HG03575 (cell line): ENCODE measurements around the gene MRPL10.

ENCODE experiments used
- ATAC-seq: cut with Tn5 transposase; IDR thresholded peaks from one replicate; pipeline ENCODE4 v1.9.1; 2021; ENCODE audit not compliant: unreplicated experiment, insufficient number of reproducible peaks, low FRiP score; ENCODE audit errors: extremely low read depth

MRPL10 gene

DNA sequence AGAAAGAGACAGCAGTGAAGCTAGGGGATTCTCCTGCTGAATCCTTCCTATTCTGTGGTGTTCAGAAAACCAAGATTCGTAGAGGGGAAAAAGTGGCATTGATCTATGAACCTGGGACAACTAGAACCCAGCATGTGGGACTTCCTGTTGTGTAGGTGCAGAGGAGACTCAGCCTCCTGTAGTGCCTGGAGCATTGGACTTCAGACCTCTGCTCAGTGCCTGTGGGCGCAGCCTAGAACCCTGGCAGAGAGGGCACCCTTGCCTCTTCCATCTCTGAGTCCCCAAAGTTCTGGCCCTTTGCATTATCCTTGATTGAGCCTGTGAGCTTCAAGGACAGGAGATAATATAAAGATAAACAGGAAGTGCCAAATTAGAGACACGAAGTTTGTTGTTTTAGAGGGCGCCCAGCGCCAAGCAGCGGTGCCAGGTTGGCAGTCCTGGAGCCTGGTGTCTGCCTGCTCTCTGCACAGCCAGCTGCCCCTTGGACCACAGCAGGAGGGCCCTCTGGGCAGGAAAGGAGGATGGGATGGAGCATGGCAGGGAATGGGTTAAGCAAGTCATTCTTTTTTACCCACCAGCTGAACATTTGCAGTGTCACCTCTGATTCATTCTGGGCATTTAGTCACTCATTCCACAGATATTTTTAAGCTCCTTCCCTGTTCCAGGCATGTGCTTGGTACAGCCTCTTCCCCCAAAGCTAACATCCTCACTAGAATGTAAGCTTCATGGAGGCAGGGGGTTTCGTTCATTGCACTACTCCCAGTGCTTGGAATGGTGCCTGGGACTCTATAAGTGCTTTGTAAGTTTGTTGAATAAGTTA, 31.5 kb upstream of the MRPL10 start:
- no peak for ATAC-seq

DNA sequence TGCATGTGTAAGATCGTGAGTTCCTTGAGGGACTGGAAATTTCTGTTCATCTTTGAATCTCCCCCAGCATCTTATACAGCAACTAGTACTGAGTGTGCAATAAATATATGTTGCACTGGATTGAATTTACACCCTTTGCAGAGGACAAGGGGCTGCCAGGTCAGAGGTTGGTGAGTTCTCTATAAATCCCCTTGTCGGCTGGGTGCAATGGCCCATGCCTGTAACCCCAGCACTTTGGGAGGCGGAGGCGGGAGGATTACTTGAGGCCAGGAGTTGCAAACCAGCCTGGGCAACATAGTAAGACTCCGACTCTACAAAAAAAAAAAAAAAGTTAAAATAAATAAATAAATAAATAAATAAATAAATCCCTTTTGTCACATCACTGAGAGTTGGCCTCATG, 29.0 kb upstream of the MRPL10 start:
- no peak for ATAC-seq

DNA sequence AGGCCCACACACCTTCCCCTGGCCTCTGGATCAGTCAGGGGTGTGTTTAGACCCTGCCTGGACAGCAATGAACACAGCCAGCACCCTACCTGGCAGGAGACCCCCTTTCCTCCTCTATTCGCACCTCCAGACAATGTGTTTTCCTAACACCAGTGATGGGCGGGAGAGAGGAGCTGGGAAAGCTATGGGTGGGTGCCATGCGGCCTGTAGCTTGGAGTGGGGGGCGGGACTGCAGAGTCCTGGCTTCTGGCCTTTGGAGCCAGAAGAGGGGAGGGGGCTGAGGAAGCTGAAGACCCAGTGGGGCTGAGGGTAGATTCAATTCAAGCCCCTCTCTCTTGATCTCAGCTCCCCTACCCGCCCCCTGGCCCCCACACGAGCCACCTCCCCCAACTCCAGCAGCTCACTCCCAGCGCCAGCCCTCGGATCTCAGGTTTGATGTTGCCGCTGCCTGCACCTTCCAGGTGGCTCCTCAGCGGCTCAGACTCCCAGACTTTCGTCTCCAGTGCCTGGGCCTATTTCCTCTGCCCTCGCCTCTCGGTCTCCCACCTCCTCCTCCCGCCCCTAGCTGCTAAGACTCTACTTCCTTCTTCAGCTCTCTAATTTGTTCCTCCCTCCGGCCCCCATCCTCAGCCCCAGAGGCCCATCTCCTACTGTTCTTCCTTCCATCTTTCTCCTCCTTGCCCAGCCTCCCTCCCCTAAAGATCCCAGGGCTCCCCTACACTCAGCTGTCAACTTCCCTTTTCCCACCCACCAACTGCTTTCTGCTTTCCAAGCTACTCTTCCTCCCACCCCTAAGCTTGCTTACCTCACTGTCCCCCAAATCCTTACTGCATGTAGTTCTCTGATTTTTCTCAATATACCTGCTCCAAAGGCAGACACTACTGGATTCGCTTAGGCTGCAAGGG, 26.5 kb upstream of the MRPL10 start:
- ATAC-seq, result no peak

DNA sequence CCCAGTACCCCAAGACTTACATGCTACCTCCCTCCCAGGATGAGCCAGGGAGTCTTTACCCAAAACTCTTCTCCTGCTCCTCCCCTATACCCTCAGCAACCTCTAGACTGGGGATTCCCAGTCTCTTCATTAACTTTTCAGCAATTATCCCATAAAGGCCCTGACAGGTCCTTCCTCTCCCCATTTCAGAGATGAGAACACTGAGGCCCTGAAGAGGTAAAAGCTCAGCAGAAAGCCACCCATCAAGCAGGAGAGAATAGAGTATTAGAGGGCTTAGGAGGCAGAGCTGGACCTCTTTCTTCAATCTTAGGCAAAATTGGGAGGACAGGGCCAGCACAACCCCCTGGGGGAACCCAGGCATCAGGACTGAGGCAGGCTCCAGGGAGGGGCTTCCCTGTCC, 25.5 kb upstream of the MRPL10 start:
- ATAC-seq, result no peak

DNA sequence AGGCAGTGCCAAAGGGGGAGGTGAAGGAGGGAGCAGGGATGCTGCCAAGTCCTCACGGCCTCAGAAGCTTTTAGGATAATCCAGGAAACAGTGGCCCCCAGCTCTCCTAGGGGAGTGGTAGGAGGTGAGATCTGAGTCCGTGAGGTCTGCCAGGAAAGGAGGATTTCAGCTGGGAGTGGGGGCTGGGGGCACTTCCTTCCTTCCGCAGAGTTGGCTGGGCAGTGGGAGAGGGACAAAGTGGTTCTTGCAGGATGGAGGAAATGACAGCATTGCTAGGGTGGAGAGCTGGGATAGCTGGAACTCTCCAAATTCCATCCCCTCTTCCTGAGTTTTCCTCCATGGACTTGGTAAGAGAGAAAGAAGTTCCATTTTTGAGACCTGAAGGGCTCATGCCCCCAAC, 24.4 kb upstream of the MRPL10 start:
- no peak for ATAC-seq

DNA sequence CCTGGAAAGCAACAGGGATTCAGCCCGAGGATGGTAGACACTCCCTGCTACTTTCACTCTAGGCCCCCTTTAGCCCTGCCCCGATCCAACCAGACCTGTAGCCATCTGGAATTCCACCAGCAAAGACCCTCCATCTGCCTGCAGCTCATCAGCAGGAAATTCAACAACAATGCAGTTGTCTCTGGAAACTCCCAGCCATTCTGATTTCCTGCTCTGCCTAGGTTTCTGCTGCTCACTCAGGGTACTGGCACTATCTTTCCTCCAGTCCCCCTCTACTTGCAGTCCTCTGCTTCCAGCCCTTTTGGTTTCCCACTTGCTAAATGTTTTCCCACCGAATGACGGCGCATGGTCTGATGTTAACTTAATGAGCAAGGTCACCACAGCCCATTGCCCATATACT, 22.3 kb upstream of the MRPL10 start:
- ATAC-seq, result no peak

DNA sequence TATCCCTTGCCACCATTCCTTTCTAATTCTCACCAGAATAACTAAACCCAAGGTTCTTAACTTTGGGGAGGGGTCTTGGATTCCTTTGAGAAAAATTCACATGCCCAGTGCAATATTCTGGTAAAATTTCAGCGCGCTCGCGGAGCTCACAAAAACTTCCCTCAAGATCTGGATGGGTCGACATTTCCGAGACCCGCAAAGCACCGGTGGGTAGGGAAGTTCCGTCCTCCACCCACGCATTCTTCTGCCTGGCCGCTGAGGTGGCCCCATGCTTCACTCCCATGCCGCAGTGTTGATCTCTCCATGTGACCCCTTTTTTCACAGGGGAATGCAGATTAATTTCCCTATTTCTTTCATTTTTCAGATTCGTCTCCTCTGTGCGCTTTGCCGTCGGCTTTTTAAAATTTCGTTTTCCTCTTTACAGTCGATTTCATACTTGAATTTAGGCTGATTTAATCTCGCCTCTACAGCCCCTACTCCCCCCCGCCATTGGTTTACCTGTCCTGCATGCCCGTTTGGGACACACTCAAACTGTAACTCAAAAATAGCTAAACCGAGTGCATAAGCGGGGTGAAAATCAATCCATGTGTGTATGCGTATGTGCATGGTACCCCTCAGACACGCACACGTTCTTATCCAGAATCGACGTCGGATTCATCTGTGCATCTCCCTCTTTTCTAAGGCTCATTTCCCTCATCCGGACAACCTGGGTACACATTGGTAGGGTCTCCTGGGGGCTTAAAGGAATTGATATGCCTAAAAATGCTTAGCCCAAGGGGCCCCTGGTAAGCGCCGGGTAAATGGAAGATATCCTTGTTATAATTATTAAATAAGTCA, 21.0 kb upstream of the MRPL10 start:
- no peak for ATAC-seq

DNA sequence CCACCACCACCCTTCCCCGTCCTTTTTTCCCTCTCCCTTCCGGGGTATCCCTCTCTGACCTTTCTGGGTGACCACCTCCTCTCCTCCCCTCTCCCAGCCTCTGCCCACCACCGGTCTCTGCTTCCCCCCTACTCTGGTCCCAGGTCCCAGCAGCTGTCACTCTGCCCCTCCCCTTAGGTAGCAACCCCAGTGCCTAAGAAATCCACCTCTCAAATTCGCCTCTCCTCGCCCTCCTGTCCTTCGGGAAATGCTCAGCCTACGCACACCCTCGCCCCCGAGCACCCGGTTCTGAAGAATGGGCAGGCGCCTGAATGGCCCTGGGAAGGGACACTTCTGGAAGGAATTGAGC, 20.4 kb upstream of the MRPL10 start:
- no peak for ATAC-seq

DNA sequence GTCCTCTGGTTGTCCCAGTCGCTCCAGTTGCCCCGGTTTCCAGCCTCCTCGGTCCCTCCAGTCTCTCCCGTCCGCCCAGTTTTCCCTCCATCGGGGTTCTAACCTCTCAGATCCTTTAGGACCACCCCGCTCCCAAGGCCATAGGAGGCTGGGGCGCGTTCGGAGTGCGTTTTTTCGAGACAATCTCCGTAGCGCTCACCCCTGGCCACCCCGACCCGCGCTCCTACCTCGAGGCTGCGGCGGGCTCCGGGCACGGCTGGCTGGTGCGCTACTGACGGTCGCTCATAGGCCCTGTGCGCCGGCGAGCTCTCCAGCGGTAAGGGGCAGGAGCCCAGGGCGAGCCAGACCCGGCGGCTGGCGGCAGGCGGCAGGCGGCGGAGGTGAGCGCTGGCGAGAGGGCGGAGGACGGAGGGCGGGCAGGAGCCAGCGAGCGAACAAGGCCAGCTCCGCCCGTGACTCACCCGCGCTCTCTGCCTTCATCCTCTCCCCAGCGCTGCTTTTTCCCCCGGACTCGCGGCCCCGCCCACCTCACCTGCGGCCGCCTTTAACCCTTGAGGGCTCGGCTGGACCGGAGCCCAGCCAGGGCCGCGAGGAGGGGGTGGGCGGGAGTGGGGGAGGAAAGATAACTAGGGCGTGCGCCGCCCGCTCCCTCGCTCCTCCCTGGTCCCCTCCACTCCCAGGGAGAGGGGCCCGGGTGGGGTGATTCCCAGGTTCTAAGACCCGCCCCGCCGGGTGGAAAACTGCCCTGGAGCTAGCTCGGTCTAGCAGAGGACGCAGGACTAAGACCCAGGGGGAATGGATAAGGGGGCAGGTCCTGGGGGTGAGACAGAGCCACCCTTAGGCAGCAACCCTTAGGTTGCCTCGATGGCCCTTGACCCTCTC, 19.6 kb upstream of the MRPL10 start, which contains the start of gene SP6:
Gene SP6, minus strand, starts transcription at position 472 of the 882 bp plus-strand sequence. CDS start 2,734 bp downstream, outside the sequence.
- no peak for ATAC-seq

DNA sequence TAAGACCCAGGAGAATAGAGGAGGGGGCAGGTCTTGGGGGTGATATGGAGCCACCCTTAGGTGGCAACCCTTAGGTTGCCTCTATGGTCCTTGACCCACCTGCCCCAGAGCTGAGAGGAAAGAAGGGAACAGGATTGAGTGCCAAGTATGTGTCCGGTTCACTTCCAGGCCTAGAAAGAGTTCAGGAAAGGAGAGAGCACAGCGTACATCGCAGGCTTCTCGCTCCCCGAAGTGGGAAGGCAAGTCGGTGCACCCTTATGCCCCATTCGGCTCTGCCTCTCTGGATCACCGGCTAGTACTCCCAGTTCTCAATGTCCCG, 19.0 kb upstream of the MRPL10 start:
- ATAC-seq, result no peak

DNA sequence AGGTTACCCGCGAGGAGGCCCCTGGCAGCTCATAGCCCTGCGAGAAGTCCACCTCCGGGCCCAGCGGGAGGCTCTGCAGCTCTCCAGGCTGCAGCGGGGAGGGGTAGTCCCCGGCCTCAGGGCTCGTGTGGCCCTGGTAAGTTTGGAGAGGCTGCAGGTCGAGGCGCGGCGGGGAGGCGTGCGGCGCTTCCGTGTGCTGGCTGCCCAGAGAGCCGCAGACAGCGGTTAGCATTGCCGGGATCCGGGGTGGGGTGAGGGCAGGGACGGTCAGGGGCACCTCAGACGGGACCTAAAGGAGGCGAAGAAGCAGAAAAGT, 16.8 kb upstream of the MRPL10 start:
- no peak for ATAC-seq

DNA sequence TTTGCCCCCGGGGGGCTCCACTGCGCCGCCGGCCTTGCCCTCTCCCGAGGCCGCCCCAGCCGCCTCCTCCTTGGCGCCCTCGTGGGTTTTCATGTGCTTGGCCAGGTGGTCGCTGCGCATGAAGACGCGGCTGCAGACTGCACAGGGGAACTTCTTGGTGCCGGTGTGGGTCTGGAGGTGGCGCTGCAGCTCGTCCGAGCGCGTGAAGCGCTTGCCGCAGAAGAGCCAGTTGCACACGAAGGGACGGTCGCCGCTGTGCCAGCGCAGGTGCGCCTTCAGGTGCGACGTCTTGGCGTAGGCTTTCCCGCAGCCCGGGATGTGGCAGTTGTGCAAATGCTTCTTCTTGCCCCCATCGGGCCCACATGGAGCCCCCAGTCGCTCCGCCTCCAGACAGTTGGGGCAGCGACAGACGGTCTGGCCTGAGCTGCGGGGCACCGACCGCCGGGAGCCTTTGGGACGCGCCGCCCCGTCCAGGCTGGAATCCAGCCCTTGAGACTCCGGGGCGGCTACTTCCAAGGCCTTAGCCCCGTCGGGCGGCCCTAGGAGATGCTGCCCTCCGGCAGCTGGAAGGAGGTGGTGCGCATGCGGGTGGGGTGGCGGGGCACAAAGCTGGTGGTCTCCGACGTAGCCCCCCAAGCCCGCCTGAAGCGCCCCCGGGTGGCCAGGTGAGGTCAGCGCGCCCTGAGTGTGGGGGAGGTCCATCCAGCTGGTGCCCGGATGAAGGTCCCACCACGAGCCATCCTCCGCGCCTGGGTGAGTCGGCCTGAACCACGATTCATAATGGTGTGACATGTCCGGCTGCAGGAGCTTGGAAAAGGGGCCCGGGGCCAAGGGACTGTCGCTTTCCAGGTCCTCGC, 16.2 kb upstream of the MRPL10 start:
- no peak for ATAC-seq

DNA sequence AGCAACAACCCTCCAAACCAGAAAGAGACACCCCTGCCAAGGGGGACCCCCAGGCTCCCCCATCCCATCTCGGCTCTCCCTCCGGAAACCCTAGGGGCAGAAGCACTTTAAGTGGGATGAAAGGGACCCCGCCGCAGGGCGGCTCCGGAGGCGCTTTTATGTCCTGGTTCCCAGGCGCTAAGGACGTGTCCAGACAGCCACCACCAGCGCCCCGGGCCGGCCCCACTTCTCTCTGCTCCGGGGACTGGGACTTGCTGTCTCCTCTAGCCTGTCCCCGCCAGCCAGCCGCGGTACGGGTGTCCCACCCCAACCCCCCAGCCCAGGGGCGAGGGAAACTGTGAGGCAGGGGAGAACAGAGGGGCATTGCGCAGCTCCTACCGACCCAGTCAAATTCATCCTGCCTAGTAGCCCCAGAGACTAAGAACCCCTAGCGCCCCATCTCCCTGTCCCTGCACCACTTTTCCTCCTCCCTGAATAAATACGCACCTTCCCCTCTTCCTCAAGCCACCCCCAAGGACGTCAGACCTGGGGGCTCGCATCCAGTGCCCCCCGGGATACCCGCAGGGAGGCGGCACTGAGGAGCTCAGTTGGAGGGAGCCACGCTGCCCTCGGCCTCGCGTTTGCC, 15.5 kb upstream of the MRPL10 start:
- no peak for ATAC-seq

DNA sequence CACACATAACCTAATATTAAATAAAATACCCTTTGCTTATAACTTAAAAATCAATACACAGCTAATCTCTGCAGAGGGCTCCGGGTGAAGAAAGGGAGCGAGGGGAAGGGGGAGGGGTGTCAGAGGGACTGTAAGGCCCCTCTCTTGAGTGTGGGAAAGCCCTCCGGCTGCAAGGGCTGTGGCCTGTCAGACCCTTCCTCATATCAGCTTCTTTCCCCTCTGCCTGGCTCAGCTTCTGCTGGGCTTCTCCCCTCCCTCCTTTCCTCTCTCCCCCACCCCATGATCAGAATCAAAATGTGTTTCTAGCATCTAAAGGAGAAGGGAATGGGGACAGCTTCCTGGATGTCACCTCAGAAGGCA, 14.4 kb upstream of the MRPL10 start:
- no peak for ATAC-seq

DNA sequence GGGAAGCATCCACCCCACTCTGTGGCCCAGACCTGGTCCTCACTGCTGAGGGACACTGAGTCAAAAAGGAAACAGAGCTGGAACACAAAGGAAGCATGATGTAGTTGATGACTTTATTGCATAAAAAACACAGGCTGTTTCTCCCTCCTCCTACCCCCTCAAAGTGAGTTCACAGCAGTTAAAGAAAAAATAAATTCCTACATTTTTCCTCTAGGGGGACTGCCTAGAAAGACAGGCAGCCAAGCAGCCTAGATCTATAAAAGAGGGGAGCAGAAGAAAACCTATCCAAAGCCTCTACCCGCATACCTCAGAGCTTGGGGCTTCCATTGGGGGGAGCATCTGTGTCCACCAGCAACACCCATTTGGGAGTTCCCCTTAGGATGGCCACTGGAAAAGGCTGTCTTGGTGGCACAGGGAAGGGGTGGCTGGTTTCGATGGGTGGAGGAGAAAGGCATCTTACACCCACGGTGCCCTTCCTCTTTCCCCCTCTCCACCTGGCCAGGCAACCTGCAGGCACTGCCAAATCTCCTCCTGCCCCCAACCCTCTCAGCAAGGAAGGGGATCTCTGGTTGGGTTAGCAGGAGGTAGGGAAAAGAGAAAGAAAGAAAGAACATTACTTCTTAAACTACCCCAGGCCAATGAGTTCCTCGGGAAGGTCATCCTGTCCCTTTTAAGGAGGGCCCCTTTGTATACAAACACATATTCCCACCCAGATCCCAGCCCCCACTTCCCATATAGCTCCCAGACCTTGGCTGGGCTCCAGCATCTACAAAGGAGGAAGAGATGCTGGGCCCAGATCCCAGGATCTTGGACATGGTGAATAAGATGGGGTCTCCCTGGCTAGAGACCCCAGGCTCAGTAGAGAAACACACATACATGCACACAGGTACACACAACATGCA, 13.7 kb upstream of the MRPL10 start:
- ATAC-seq, result no peak

DNA sequence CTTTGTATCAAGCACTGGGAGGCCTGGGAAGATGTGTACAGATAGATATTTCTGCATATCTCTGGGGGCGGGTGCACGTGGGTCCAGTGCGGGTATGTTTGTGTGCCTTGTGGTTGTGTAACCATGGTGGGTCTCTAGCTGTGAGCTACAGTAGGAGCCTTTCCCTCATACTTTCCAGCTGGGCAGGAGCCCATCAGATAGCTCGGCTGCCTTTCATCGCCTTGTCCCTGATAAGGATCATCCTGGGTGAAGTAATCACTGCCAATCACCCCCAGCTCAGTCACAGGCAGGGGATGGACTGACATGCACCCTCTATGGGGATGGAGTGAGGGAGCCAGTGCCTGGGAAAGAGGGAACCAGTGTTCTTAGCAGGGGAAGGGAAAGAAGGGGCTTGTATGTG, 12.9 kb upstream of the MRPL10 start:
- ATAC-seq, result no peak

DNA sequence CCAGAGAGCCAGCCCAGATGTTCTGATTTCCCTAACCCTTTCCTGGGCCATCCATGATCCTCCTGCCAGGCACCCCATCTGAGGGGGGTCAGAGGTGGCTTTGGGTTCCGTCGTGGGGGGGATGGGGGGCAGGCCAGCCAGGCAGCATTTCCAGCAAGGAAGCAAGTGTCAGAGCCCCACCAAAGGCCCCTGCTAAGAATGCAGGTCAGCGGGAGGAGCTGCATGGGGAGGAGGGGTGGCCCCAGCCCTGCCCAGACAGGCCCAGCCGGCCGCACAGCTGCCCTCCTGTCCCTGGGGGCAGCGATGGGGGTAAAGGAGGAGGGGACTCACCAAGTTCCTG, 12.0 kb upstream of the MRPL10 start:
- ATAC-seq, result no peak
